Effector memory CD4-positive, alpha-beta T cell (primary cell): Measurements from ENCODE around the gene NEXN.

Experiments used
- DNase-seq, 3 donors: peaks; one replicate each; pipeline ENCODE4 v3.0.0-alpha.2; 2020
- H3K27ac ChIP-seq: 2 replicates; pipeline ENCODE4 v1.7.0; 2013; ENCODE audit warnings: mild to moderate bottlenecking, low read length, moderate library complexity; ENCODE audit not compliant: insufficient read depth, poor library complexity, severe bottlenecking
- H3K27me3 ChIP-seq: replicated peaks from 2 replicates; pipeline ENCODE4 v1.7.0; 2013; ENCODE audit warnings: mild to moderate bottlenecking, low read length; ENCODE audit not compliant: insufficient read depth, control insufficient read depth, poor library complexity, severe bottlenecking
- H3K36me3 ChIP-seq: 2 replicates; pipeline ENCODE4 v1.7.0; 2013; ENCODE audit warnings: mild to moderate bottlenecking, low read length, moderate library complexity; ENCODE audit not compliant: control insufficient read depth, insufficient read depth
- H3K4me1 ChIP-seq: 2 replicates; pipeline ENCODE4 v1.7.0; 2013; ENCODE audit warnings: low read length, mild to moderate bottlenecking; ENCODE audit not compliant: control insufficient read depth, insufficient read depth, poor library complexity, severe bottlenecking
- H3K4me3 ChIP-seq: 2 replicates; pipeline ENCODE4 v1.7.0; 2013; ENCODE audit warnings: low read length, low read depth, mild to moderate bottlenecking; ENCODE audit not compliant: insufficient read depth, poor library complexity, severe bottlenecking
- H3K9me3 ChIP-seq: 2 replicates; pipeline ENCODE4 v1.7.0; 2013; ENCODE audit warnings: mild to moderate bottlenecking, low read length, moderate library complexity; ENCODE audit not compliant: control insufficient read depth

NEXN gene

DNA sequence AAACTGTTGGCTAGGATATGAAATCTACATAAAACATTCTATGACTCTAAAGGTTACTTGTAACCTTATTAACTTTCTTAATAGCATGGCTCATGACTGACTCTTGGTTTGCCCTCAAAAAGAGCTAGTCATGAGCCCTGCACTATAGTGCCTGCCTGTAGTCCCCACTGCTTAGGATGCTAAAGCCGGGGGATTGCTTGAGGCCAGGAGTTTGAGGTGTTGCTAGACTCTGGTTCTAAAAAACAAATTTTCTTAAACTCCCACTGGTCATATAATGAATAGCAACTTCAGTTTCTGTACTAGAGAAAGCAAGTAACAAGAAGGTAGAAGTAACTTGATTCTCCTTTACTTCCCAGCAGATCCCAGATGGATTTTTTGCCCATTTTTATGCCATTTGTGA is 15.8 kb upstream of the NEXN start:
- Histone ChIP-seq H3K36me3 (peaks cover 17% of the 10 kb centered on the region), H3K4me3 (no peak overlapping the region), H3K9me3 (no peaks in the 10 kb centered on the region), H3K27ac (no peak overlapping the region), H3K4me1 (no peaks in the 10 kb centered on the region), H3K27me3 (no peaks in the 10 kb centered on the region)
- DNase-seq = no peak

DNA sequence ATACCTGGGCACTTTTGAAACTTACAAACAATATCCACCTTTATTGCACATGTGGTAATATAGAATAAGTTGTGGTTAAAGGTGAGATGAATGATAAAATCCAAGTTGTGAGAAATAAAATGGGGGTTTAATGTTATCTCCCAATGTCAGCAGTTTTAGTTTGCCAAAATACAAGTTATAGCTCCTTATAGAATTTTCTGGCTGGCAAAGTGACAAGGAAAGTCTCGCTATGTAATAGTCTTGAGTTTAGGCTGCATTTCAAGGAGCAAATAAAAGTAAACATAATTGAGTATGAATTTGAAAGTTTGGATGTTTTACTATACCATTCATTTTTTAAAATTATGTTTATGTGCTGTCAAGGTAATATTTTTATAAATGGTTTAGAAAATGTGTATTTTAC is 15.0 kb upstream of the NEXN start:
- no peak overlapping the region for H3K27ac ChIP-seq
- no peak overlapping the region for H3K4me3 ChIP-seq
- DNase-seq = no peak
- H3K27me3 ChIP-seq = no peaks in the 10 kb centered on the region
- H3K4me1 ChIP-seq = no peaks in the 10 kb centered on the region
- H3K36me3 ChIP-seq = peaks cover 11% of the 10 kb centered on the region
- H3K9me3 ChIP-seq = no peaks in the 10 kb centered on the region

DNA sequence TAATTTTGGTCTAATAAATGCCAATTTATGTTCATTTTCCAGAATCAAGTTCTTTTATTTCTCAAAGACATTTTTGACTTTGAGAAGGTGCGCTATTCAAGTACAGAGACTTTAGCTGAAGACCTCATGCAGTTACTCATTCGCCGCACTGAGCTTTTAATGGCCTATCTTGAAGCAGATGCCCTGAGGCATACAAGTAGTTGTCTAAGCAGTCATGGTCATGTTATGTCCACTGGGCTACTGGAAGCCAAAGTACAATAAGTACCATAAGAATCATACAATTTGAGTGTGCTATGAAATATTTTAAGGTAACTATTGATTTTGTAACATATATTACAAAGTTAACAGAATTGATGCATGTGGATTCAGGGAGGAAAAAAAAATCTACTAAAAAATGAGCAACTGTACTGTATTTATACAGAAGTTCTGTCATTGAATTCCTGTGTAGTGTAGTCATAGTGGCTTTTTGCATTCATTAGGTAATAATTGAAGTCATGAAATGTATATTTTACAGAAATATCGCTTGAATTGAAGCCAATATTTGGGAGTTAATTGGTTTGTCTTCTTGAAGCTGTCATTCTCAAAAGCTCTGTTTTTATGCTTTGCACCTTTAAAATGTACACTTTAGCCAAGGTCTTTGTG is 13.5 kb upstream of the NEXN start:
- Histone ChIP-seq H3K9me3 (no peaks in the 10 kb centered on the region), H3K36me3 (peaks cover 10% of the 10 kb centered on the region), H3K4me1 (no peaks in the 10 kb centered on the region), H3K27ac (no peak overlapping the region), H3K27me3 (no peaks in the 10 kb centered on the region), H3K4me3 (no peak overlapping the region)
- DNase-seq = no peak

DNA sequence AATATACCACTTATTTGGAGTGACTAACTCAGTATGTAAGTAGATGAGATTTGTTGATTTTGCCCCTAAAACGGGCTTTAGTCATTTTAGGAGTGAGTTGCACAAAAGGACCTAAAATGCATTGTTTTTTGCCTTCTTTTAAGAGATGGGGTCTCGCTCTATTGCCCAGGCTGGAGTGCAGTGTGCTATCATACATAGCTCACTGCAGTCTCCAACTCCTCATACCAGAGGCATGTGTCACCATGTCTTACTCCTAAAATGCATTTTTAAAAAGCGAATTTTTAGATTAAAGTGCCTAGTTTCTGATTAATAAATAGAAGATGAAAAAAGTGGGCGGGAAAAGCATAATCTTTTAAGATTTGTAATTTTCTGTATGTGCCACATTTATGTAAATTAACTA is 11.5 kb upstream of the NEXN start:
- no peaks in the 10 kb centered on the region for H3K9me3 ChIP-seq
- no peaks in the 10 kb centered on the region for H3K27me3 ChIP-seq
- H3K27ac ChIP-seq = no peak overlapping the region
- no peaks in the 10 kb centered on the region for H3K4me1 ChIP-seq
- no peak for DNase-seq
- H3K4me3 ChIP-seq = no peak overlapping the region
- H3K36me3 ChIP-seq = peaks cover 10% of the 10 kb centered on the region

GRCh38 chr1:77881061-77881460 is 7.4 kb upstream of the NEXN start:
- no peaks in the 10 kb centered on the region for H3K36me3 ChIP-seq
- no peaks in the 10 kb centered on the region for H3K4me1 ChIP-seq
- no peak overlapping the region for H3K27ac ChIP-seq
- no peaks in the 10 kb centered on the region for H3K27me3 ChIP-seq
- DNase-seq = no peak
- no peak overlapping the region for H3K4me3 ChIP-seq
- no peaks in the 10 kb centered on the region for H3K9me3 ChIP-seq

DNA sequence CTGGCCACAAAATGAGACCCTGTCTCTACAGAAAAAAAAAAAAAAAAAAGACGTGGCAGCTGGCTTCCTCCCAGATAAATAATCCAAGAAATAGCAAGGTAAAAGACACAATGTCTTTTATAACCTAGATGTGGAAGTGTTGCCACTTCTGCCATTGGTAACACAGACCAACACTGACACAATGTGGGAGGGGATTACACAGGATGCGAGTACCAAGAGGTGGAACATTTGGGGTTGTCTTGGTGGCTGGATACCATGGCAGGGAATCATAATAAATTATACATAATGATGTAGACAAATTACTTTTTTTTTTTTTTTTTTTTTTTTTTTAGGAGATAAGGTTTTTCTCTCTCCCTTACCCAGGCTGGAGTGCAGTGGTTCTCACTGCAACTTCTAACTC is 6.0 kb upstream of the NEXN start:
- no peak overlapping the region for H3K4me3 ChIP-seq
- H3K9me3 ChIP-seq = no peaks in the 10 kb centered on the region
- H3K27ac ChIP-seq = no peak overlapping the region
- H3K4me1 ChIP-seq = no peaks in the 10 kb centered on the region
- no peaks in the 10 kb centered on the region for H3K27me3 ChIP-seq
- H3K36me3 ChIP-seq = no peaks in the 10 kb centered on the region
- no peak for DNase-seq

DNA sequence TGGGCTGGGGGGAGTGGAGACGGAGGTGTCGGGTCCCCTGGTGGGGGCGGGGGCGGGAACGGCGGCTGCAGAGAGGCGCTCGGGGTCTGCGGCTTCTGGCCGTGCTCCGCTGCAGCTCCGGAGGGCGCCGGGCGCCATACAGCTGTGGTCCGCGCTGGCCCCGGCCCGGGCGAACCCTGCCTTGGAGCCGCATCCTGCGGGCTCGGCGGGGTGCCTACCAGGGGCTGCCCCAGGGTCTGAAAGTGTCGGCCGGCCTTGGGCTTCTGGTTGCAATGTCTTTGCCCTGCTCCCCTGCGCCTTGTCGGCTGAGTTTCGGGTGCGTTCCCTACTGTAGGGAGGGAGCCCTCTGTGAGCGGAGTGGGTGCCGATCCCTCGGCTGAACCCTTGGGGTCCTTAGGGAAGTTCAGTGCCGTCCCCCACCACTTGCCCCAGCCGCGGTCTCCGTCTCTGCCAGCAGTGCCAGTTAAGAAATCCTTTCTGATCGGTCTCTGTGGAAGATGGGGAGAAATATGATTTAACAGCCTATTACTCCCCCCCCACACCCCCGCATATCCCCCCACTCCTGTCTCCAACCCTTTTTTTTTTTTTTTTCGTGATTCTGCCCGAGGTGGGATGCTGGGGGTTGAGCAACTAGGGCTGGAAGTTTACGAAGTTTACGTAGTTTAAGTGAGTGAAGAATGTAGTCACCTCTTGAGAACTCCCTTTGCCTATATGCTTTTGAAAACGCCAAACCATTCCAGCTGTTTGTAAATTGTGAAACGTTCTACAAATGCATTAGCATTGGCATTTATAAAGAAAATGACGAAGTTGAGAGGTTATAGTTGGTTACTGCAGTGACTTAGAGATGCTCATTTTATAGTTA is 588 bp downstream of the NEXN start:
- no peaks in the 10 kb centered on the region for H3K9me3 ChIP-seq
- H3K36me3 ChIP-seq = no peaks in the 10 kb centered on the region
- peaks cover 5% of the 10 kb centered on the region for H3K27me3 ChIP-seq
- H3K4me3 ChIP-seq = peak overlapping the region; percentile 53
- no peak for DNase-seq
- H3K4me1 ChIP-seq = peaks cover 7% of the 10 kb centered on the region
- H3K27ac ChIP-seq = no peak overlapping the region

- Histone ChIP-seq H3K27me3 (peaks cover 5% of the 10 kb centered on the region), H3K9me3 (no peaks in the 10 kb centered on the region), H3K4me1 (peaks cover 7% of the 10 kb centered on the region), H3K36me3 (no peaks in the 10 kb centered on the region), H3K27ac (no peak overlapping the region), H3K4me3 (no peak overlapping the region)
- DNase-seq = no peak
Observed at GRCh38 chr1:77889671-77890070, 1.2 kb downstream of the NEXN start.

DNA sequence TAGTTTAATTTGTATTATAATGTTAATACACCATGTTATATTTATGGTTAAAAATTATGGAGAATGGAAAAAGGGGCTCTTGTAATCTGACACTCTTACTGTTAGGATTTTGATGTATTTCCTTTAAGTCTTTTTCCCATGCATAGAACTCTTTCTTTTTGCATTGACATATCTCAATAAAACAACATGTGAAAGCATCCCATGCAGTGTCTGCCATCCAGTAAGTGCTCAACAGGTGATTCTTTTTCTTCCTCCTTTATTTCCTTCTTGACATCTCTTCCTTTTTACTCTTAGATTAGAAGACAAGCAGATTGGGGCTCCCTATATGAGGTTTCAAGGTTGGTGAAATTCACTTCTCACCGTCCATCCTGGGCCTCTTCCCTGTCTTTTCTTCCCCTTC is 2.8 kb downstream of the NEXN start:
- H3K4me3 ChIP-seq = no peak overlapping the region
- H3K27me3 ChIP-seq = peaks cover 5% of the 10 kb centered on the region
- no peaks in the 10 kb centered on the region for H3K9me3 ChIP-seq
- no peak overlapping the region for H3K27ac ChIP-seq
- no peaks in the 10 kb centered on the region for H3K36me3 ChIP-seq
- peaks cover 7% of the 10 kb centered on the region for H3K4me1 ChIP-seq
- no peak for DNase-seq

GRCh38 chr1:77899647-77900320 is 11.4 kb downstream of the NEXN start:
- no peak overlapping the region for H3K27ac ChIP-seq
- H3K4me3 ChIP-seq = no peak overlapping the region
- DNase-seq = no peak
- no peaks in the 10 kb centered on the region for H3K9me3 ChIP-seq
- H3K27me3 ChIP-seq = no peaks in the 10 kb centered on the region
- H3K36me3 ChIP-seq = no peaks in the 10 kb centered on the region
- no peaks in the 10 kb centered on the region for H3K4me1 ChIP-seq
